Panc1 (cell line): ENCODE measurements around the gene F2R.

Experiments
- CTCF ChIP-seq: fragments of 450-650 bp; IDR thresholded peaks from 2 replicates; pipeline ENCODE4 v1.5.1; 2017; ENCODE audit warnings: mild to moderate bottlenecking
- POLR2AphosphoS5 ChIP-seq: IDR thresholded peaks from 2 replicates; pipeline ENCODE4 v1.6.1; 2012; ENCODE audit warnings: mild to moderate bottlenecking, low read depth, low read length, moderate library complexity
- TCF7L2 ChIP-seq: IDR thresholded peaks from 2 replicates; pipeline ENCODE4 v1.6.1; 2011; ENCODE audit warnings: mild to moderate bottlenecking, low read depth, low read length, inconsistent platforms

GRCh38 chr5:76673125-76673524, 42.8 kb upstream of the F2R start:
- no peak for TF ChIP-seq TCF7L2
- TF ChIP-seq CTCF, result no peak
- no peak for TF ChIP-seq POLR2AphosphoS5
